Esophagus muscularis mucosa (tissue), 3 donors: ENCODE data around the gene KIAA2012.

Experiments
- CTCF ChIP-seq, 3 experiments: fragments of 200-600 bp in 2 of 3; fragments of 450-650 bp in 1 of 3; sonication (generic) in 2 of 3; IDR thresholded peaks; one replicate each; pipeline ENCODE4 v1.5.1; 2017 to 2019; ENCODE audit warnings: antibody characterized with exemption in 3 of 3, mild to moderate bottlenecking in 2 of 3, moderate library complexity in 1 of 3
- POLR2A ChIP-seq: fragments of 450-650 bp; IDR thresholded peaks from one replicate; pipeline ENCODE4 v1.6.1; 2017; ENCODE audit warnings: antibody characterized with exemption, moderate library complexity, mild to moderate bottlenecking, low read depth

GRCh38 chr2:202203348-202203747 lies 130.3 kb downstream of the KIAA2012 start:
- no peak for TF ChIP-seq CTCF (IDR thresholded peaks at IDR 0.05)
- no peak for TF ChIP-seq POLR2A
